H1 (cell line): Measurements from ENCODE around the gene DNAI2. TPM values are rescaled to one million over a fixed set of nuclear protein-coding genes. Genes with fewer than 3 reads are reported as not detected.

ENCODE experiments used
- CTCF ChIA-PET: fragments of 300-600 bp; sonication (Branson Sonifier 250); formaldehyde crosslinking; loops from one replicate; lab custom pipeline; 2021; ENCODE audit not compliant: partially characterized antibody; lab: Charles Lee
- POLR2A ChIA-PET: fragments of 300-600 bp; sonication (Branson Sonifier 250); formaldehyde crosslinking; loops from one replicate; lab custom pipeline; 2021; ENCODE audit warnings: inconsistent platforms; ENCODE audit not compliant: partially characterized antibody; lab: Charles Lee
- DNase-seq, 2 experiments: peaks; one replicate each; pipeline versions ENCODE4 v3.0.0 to v3.0.0-alpha.2; 2010 to 2022; ENCODE audit warnings: low spot score in 2 of 2, low read depth in 1 of 2, mixed read lengths in 1 of 2
- FAIRE-seq: peaks from 2 replicates; lab custom pipeline; 2011; peaks lifted over from hg19 to GRCh38; lab: Jason Lieb, UNC
- H2AFZ ChIP-seq: 2 replicates; pipeline ENCODE4 v1.8.1; 2012; ENCODE audit warnings: low read length, inconsistent platforms
- H2AK5ac ChIP-seq: 2 replicates; pipeline ENCODE4 v1.6.1; 2013; ENCODE audit warnings: low read depth, low read length
- H2BK120ac ChIP-seq: replicated peaks from 2 replicates; pipeline ENCODE3; 2013; ENCODE audit warnings: low read depth, low read length, inconsistent platforms
- H2BK12ac ChIP-seq: 2 replicates; pipeline ENCODE4 v1.6.1; 2013; ENCODE audit warnings: low read depth, low read length
- H2BK15ac ChIP-seq: 2 replicates; pipeline ENCODE4 v1.6.1; 2013; ENCODE audit warnings: low read length
- H2BK20ac ChIP-seq: 2 replicates; pipeline ENCODE4 v1.6.1; 2013; ENCODE audit warnings: low read length
- H2BK5ac ChIP-seq: 2 replicates; pipeline ENCODE4 v1.6.1; 2013; ENCODE audit warnings: low read depth, low read length
- H3K14ac ChIP-seq: 2 replicates; pipeline ENCODE4 v1.6.1; 2013; ENCODE audit warnings: inconsistent platforms; ENCODE audit not compliant: insufficient read length
- H3K18ac ChIP-seq: 2 replicates; pipeline ENCODE4 v1.6.1; 2013; ENCODE audit warnings: low read length; ENCODE audit errors: extremely low read depth
- H3K23ac ChIP-seq: 2 replicates; pipeline ENCODE4 v1.6.1; 2013; ENCODE audit warnings: inconsistent platforms; ENCODE audit not compliant: insufficient read length
- H3K23me2 ChIP-seq: 2 replicates; pipeline ENCODE4 v1.6.1; 2013; ENCODE audit warnings: low read depth, low read length
- H3K27ac ChIP-seq: 2 replicates; pipeline ENCODE4 v1.6.1; 2011; ENCODE audit warnings: low read depth, low read length, inconsistent platforms
- H3K27me3 ChIP-seq, 4 experiments: replicated peaks in 1 of 4; 1 replicate in 1 of 4; 2 replicates in 3 of 4; pipeline versions ENCODE4 v1.6.1 to v1.8.1; 2011 to 2013; ENCODE audit warnings: low read length in 3 of 4, mild to moderate bottlenecking in 3 of 4, inconsistent platforms in 2 of 4, mixed read lengths in 2 of 4, moderate library complexity in 1 of 4; ENCODE audit not compliant: control insufficient read depth in 3 of 4, insufficient read depth in 3 of 4; ENCODE audit errors: extremely low read depth in 1 of 4
- H3K36me3 ChIP-seq, 4 experiments: 2 replicates each; pipeline versions ENCODE4 v1.6.1 to v1.8.1; 2011 to 2013; ENCODE audit warnings: mild to moderate bottlenecking in 4 of 4, low read length in 3 of 4, moderate library complexity in 2 of 4, control low read depth in 1 of 4, inconsistent platforms in 1 of 4; ENCODE audit not compliant: insufficient read depth in 4 of 4, control insufficient read depth in 2 of 4
- H3K4ac ChIP-seq: replicated peaks from 2 replicates; pipeline ENCODE3; 2013; ENCODE audit warnings: low read length, low read depth, mixed read lengths, inconsistent platforms; ENCODE audit not compliant: insufficient read length
- H3K4me1 ChIP-seq, 4 experiments: replicated peaks in 1 of 4; 1 replicate in 1 of 4; 2 replicates in 3 of 4; pipeline versions ENCODE4 v1.6.1 to v1.8.1; 2011 to 2013; ENCODE audit warnings: low read length in 3 of 4, inconsistent platforms in 2 of 4, mixed read lengths in 1 of 4; ENCODE audit not compliant: insufficient read depth in 4 of 4, control insufficient read depth in 3 of 4
- H3K4me2 ChIP-seq, 2 experiments: 2 replicates each; pipeline versions ENCODE4 v1.6.1 to v1.8.1; 2011 to 2013; ENCODE audit warnings: low read depth in 2 of 2, low read length in 2 of 2, control low read depth in 1 of 2, inconsistent platforms in 1 of 2, mild to moderate bottlenecking in 1 of 2; ENCODE audit not compliant: insufficient read depth in 1 of 2
- H3K4me3 ChIP-seq, 4 experiments: fragments of 200-600, 300-600 bp in 1 of 4; sonication (generic), shearing (Covaris generic), sonication (Bioruptor Twin) in 1 of 4; 2 replicates each; pipeline versions ENCODE4 v1.5.1 to v1.8.1; 2011 to 2016; ENCODE audit warnings: low read length in 4 of 4, low read depth in 3 of 4, control low read depth in 2 of 4, inconsistent platforms in 2 of 4, mild to moderate bottlenecking in 2 of 4, mixed read lengths in 1 of 4, moderate library complexity in 1 of 4; ENCODE audit not compliant: insufficient read depth in 2 of 4; ENCODE audit errors: extremely low read depth in 1 of 4
- H3K56ac ChIP-seq: replicated peaks from 2 replicates; pipeline ENCODE3; 2013; ENCODE audit warnings: low read depth, mild to moderate bottlenecking, mixed read lengths, low read length, inconsistent platforms; ENCODE audit not compliant: insufficient read length
- H3K79me1 ChIP-seq: 2 replicates; pipeline ENCODE4 v1.6.1; 2013; ENCODE audit warnings: low read depth, low read length, control low read depth
- H3K79me2 ChIP-seq, 2 experiments: 2 replicates each; pipeline versions ENCODE4 v1.6.1 to v1.8.1; 2012 to 2013; ENCODE audit warnings: low read length in 2 of 2, mild to moderate bottlenecking in 2 of 2, inconsistent platforms in 1 of 2; ENCODE audit not compliant: insufficient read depth in 2 of 2, control insufficient read depth in 1 of 2
- H3K9ac ChIP-seq, 4 experiments: replicated peaks in 1 of 4; 1 replicate in 1 of 4; 2 replicates in 3 of 4; pipeline versions ENCODE4 v1.6.1 to v1.8.1; 2011 to 2013; ENCODE audit warnings: low read depth in 3 of 4, low read length in 3 of 4, control low read depth in 2 of 4, mild to moderate bottlenecking in 2 of 4, moderate library complexity in 2 of 4, inconsistent platforms in 1 of 4; ENCODE audit errors: extremely low read depth in 1 of 4
- H3K9me3 ChIP-seq, 2 experiments: 2 replicates each; pipeline versions ENCODE4 v1.6.1 to v1.8.1; 2012 to 2013; ENCODE audit warnings: mild to moderate bottlenecking in 2 of 2, moderate library complexity in 2 of 2, control low read depth in 1 of 2, inconsistent platforms in 1 of 2, low read depth in 1 of 2, low read length in 1 of 2, mixed read lengths in 1 of 2; ENCODE audit not compliant: insufficient read depth in 2 of 2
- H4K20me1 ChIP-seq, 2 experiments: replicated peaks in 1 of 2; 2 replicates each; pipeline versions ENCODE3 to v1.8.1; 2011 to 2013; ENCODE audit warnings: inconsistent platforms in 2 of 2, low read length in 2 of 2, mild to moderate bottlenecking in 1 of 2; ENCODE audit not compliant: insufficient read depth in 2 of 2, control insufficient read depth in 1 of 2
- H4K5ac ChIP-seq: 2 replicates; pipeline ENCODE4 v1.6.1; 2013; ENCODE audit warnings: low read length, low read depth, mixed read lengths, inconsistent platforms; ENCODE audit not compliant: insufficient read length
- H4K8ac ChIP-seq: 2 replicates; pipeline ENCODE4 v1.8.0; 2013; ENCODE audit warnings: mild to moderate bottlenecking, moderate library complexity, low read length, inconsistent platforms; ENCODE audit not compliant: insufficient read depth; ENCODE audit errors: extremely low read depth
- H4K91ac ChIP-seq: replicated peaks from 2 replicates; pipeline ENCODE3; 2013; ENCODE audit warnings: low read length, mixed read lengths, inconsistent platforms; ENCODE audit not compliant: insufficient read length
- ASH2L ChIP-seq: fragments of 200-600, 300-600 bp; sonication (generic); IDR thresholded peaks from one replicate; pipeline ENCODE4 v1.7.1; 2017; ENCODE audit warnings: low read length
- ATF2 ChIP-seq: IDR thresholded peaks from 2 replicates; pipeline ENCODE4 v1.6.1; 2012; ENCODE audit warnings: low read length, inconsistent platforms
- CEBPB ChIP-seq: IDR thresholded peaks from 2 replicates; pipeline ENCODE4 v1.6.1; 2012; ENCODE audit warnings: low read depth, low read length
- CHD2 ChIP-seq: IDR thresholded peaks from 2 replicates; pipeline ENCODE4 v1.6.1; 2012; ENCODE audit warnings: low read length, improper control_type of control experiment
- CTBP2 ChIP-seq: IDR thresholded peaks from 2 replicates; pipeline ENCODE4 v1.7.0; 2011; ENCODE audit warnings: borderline replicate concordance, mild to moderate bottlenecking, moderate library complexity, mixed read lengths, low read length; ENCODE audit not compliant: insufficient read depth, insufficient read length
- FOSL1 ChIP-seq: IDR thresholded peaks from 2 replicates; pipeline ENCODE4 v1.6.1; 2011; ENCODE audit warnings: mild to moderate bottlenecking, low read depth, low read length, moderate library complexity; ENCODE audit not compliant: insufficient read depth
- MAFK ChIP-seq: IDR thresholded peaks from 2 replicates; pipeline ENCODE4 v1.6.1; 2012; ENCODE audit warnings: low read depth, mild to moderate bottlenecking, improper control_type of control experiment, low read length
- NRF1 ChIP-seq: IDR thresholded peaks from 2 replicates; pipeline ENCODE4 v1.6.1; 2011; ENCODE audit warnings: mild to moderate bottlenecking, low read depth, low read length, improper control_type of control experiment
- POLR2A ChIP-seq, 2 experiments: IDR thresholded peaks; 1 replicate in 1 of 2; 2 replicates in 1 of 2; pipeline ENCODE4 v1.6.1; 2011; ENCODE audit warnings: low read depth in 2 of 2, low read length in 2 of 2, mild to moderate bottlenecking in 2 of 2; ENCODE audit errors: control extremely low read depth in 1 of 2
- SIX5 ChIP-seq: IDR thresholded peaks from 2 replicates; pipeline ENCODE4 v1.6.1; 2011; ENCODE audit warnings: mild to moderate bottlenecking, low read depth, low read length
- SRF ChIP-seq: IDR thresholded peaks from 2 replicates; pipeline ENCODE4 v1.6.1; 2011; ENCODE audit warnings: mild to moderate bottlenecking, low read depth, low read length, moderate library complexity
- TCF12 ChIP-seq: IDR thresholded peaks from 2 replicates; pipeline ENCODE4 v1.6.1; 2011; ENCODE audit warnings: low read depth, mild to moderate bottlenecking, low read length
- WGBS, 2 experiments: shearing (Covaris generic) in 1 of 2; methylation state at CpG; one replicate each; pipeline versions ENCODE4 v1.1.6 to v1.1.7; 2013 to 2015; ENCODE audit warnings: low lambda C conversion rate in 2 of 2, mixed read lengths in 2 of 2, inconsistent platforms in 1 of 2, low coverage in 1 of 2, missing lambda C conversion rate in 1 of 2; ENCODE audit not compliant: insufficient replicate concordance in 2 of 2, insufficient coverage in 1 of 2, insufficient read length in 1 of 2; ENCODE audit errors: extremely low coverage in 1 of 2, missing lambda C conversion rate in 1 of 2; 5-methylcytosine and 5-hydroxymethylcytosine counted together
- polyA plus RNA-seq, 7 experiments: library from polyadenylated mRNA; depleted of rRNA in 3 of 7; stranded (reverse) in 5 of 7; unstranded in 2 of 7; fragments of >200 nt in 5 of 7; fragments of 200-250 nt in 2 of 7; gene quantifications; 1 replicate in 5 of 7; 2 replicates in 1 of 7; 4 replicates in 1 of 7; pipeline versions ENCODE4 v1.2.1 to v1.2.3, GENCODE V29; 2011 to 2013; ENCODE audit warnings: missing spikeins in 2 of 7, mixed read lengths in 2 of 7
- total RNA-seq: library from RNA; stranded (reverse); fragmentation: NEBNext Ultra II Directional; extraction: Animal tissue kit (Norgen Biotek cat#: 25700); gene quantifications from 2 replicates; pipeline ENCODE4 v1.2.1, GENCODE V29; 2021

Gene DNAI2
- total and polyA plus RNA-seq, 2 of the 8 experiments (the other 6 are each of a cell fraction or from before 2014, with no cell fraction given), result 0.08 to 0.15 TPM

- no peak overlapping the region for H2BK5ac ChIP-seq
- H3K4me1 ChIP-seq, result peaks cover 3 to 13% (median 3%) of the 10 kb centered on the region in 4 experiments; a peak in 5 of 7 replicates
- no peak overlapping the region; the same call in 1 of the 2 replicates for H3K27ac ChIP-seq
- peak overlapping the region; percentile 50; the same call in 1 of the 2 replicates for H2BK12ac ChIP-seq
- 83% methylated on average over 7 of the region's 7 CpGs; no CpG with 5 or more reads in 1 of the 2 experiments for WGBS, 2 experiments
- H2AK5ac ChIP-seq, result no peak overlapping the region
- no peak for DNase-seq
- H4K8ac ChIP-seq, result peak overlapping the region; percentile 75
- H3K9me3 ChIP-seq, result peaks cover 7 to 13% of the 10 kb centered on the region in 2 experiments; a peak in 2 of 4 replicates
- no peak overlapping the region for H3K4me3 ChIP-seq
- no peak overlapping the region for H2BK20ac ChIP-seq
- peak overlapping the region; percentile 7 for H3K18ac ChIP-seq
- peak overlapping the region; percentile 49 for H4K91ac ChIP-seq
- no peak overlapping the region for H3K4me2 ChIP-seq
- no peaks in the 10 kb centered on the region for H4K20me1 ChIP-seq
- peak overlapping the region; percentile 39; the same call in 1 of the 2 replicates for H2AFZ ChIP-seq
- H3K23ac ChIP-seq, result no peak overlapping the region
- no peaks in the 10 kb centered on the region; the same call in 1 of the 2 replicates for H3K23me2 ChIP-seq
- FAIRE-seq, result no peak
- no peaks in the 10 kb centered on the region for H3K79me1 ChIP-seq
- H3K9ac ChIP-seq, result no peak overlapping the region
- no peak overlapping the region for H3K14ac ChIP-seq
- H3K79me2 ChIP-seq, result no peaks in the 10 kb centered on the region
- ChIA-PET POLR2A (no interaction called here), CTCF (interaction anchor here (0.6 to 7.3 kb wide), 10 partner anchors 16 to 200 kb away, joined by 3 to 55 read pairs (median 4); partner anchors contain the start of genes BTBD17 and GPR142)
- peak overlapping the region; percentile 42 for H3K56ac ChIP-seq
- H3K27me3 ChIP-seq, result peaks cover 0 to 9% (median 5%) of the 10 kb centered on the region in 4 experiments; a peak in 5 of 7 replicates
- no peak overlapping the region for H2BK120ac ChIP-seq
- H3K4ac ChIP-seq, result no peak overlapping the region
- H4K5ac ChIP-seq, result no peak overlapping the region
- H3K36me3 ChIP-seq, result no peaks in the 10 kb centered on the region
- peak overlapping the region; percentile 29; the same call in 1 of the 2 replicates for H2BK15ac ChIP-seq
- TF ChIP-seq CTBP2 (no peak), SRF (no peak), CHD2 (no peak), MAFK (no peak), FOSL1 (no peak), CEBPB (no peak), SIX5 (no peak), POLR2A (IDR thresholded peaks at IDR 0.05; ENCODE audit: control extremely low read depth in 1 of 2, low read depth in 2 of 2, low read length in 2 of 2) (no peak), ASH2L (no peak), NRF1 (no peak), ATF2 (no peak), TCF12 (no peak)
These were observed 58.1 kb downstream of the DNAI2 start for GRCh38 chr17:74332017-74332650.
